Mesothelial cell of epicardium (in vitro differentiated cells): ENCODE measurements around the gene F2. TPM values are rescaled to one million over a fixed set of nuclear protein-coding genes. Genes with fewer than 3 reads are reported as not detected.

Experiments used
- DNase-seq, 2 experiments: peaks; one replicate each; pipeline ENCODE4 v3.0.0; 2021; ENCODE audit warnings: low spot score in 2 of 2; ENCODE audit not compliant: unreplicated experiment in 2 of 2
- H3K27ac Mint-ChIP-seq: 2 replicates; pipeline ENCODE4 v1.8.0; 2021; ENCODE audit warnings: mixed read lengths
- H3K27me3 Mint-ChIP-seq: 2 replicates; pipeline ENCODE4 v1.8.0; 2021; ENCODE audit warnings: low read depth, mixed read lengths
- H3K36me3 Mint-ChIP-seq: 2 replicates; pipeline ENCODE4 v1.8.0; 2021; ENCODE audit warnings: mixed read lengths
- H3K4me1 Mint-ChIP-seq: 2 replicates; pipeline ENCODE4 v1.8.0; 2021; ENCODE audit warnings: mixed read lengths
- H3K4me3 Mint-ChIP-seq: 2 replicates; pipeline ENCODE4 v1.8.0; 2021; ENCODE audit warnings: mild to moderate bottlenecking, moderate library complexity, mixed read lengths
- H3K9me3 Mint-ChIP-seq: 2 replicates; pipeline ENCODE4 v1.8.0; 2021; ENCODE audit warnings: mixed read lengths
- total RNA-seq: library from RNA; stranded (reverse); gene quantifications from 3 replicates; pipeline ENCODE4 v1.2.1, GENCODE V29; 2021
- TF ChIP-seq, protein P1 (sequence below): fragments of 200-600 bp; sonication (generic); IDR thresholded peaks from one replicate; pipeline ENCODE4 v1.5.0; 2021; ENCODE audit warnings: antibody characterized with exemption; ENCODE audit not compliant: unreplicated experiment

F2 gene
- total RNA-seq, 1 donor from 2014 or later: not detected

DNA sequence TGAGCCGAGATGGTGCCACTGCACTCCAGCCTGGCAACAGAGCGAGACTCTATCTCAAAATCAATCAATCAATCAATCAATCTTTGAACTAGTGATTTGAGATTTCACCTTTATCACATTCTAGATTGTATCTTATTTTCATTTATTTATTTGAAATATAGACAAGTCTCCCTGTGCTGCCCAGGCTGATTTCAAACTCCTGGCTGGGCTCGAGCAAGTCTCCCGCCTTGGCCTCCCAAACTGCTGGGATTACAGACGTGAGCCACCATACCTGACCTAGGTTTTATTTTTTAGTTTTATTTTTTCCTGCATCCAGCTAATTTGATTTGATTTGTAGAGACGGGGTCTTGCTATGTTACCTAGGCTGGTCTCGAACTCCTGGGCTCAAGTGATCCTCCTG, 17.1 kb downstream of the F2 start:
- Mint-ChIP-seq H3K27me3 (no peaks in the 10 kb centered on the region), H3K4me3 (no peak overlapping the region), H3K27ac (no peak overlapping the region), H3K9me3 (no peaks in the 10 kb centered on the region), H3K36me3 (peaks cover 14% of the 10 kb centered on the region), H3K4me1 (no peaks in the 10 kb centered on the region)
- no peak for DNase-seq
- TF ChIP-seq, protein P1, sequence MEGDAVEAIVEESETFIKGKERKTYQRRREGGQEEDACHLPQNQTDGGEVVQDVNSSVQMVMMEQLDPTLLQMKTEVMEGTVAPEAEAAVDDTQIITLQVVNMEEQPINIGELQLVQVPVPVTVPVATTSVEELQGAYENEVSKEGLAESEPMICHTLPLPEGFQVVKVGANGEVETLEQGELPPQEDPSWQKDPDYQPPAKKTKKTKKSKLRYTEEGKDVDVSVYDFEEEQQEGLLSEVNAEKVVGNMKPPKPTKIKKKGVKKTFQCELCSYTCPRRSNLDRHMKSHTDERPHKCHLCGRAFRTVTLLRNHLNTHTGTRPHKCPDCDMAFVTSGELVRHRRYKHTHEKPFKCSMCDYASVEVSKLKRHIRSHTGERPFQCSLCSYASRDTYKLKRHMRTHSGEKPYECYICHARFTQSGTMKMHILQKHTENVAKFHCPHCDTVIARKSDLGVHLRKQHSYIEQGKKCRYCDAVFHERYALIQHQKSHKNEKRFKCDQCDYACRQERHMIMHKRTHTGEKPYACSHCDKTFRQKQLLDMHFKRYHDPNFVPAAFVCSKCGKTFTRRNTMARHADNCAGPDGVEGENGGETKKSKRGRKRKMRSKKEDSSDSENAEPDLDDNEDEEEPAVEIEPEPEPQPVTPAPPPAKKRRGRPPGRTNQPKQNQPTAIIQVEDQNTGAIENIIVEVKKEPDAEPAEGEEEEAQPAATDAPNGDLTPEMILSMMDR: no peak

DNA sequence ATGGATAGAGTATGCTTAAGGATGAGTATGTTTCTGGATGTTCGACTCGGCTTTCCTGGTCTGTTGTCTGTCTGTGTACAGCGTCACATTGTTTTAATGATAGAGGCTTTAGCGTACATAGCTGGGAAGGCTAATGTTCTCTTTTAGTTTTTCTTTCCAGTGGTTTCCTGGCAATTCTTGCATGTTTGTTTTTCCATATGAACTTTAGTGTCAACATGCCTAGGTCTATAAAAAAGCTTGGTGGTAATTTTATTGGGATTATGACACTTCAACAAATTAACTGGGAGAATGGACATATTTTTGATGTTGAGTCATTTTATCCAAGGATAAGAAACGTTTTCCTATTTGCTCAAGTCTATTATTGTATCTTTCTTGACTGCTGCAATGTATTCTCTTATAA, 17.6 kb downstream of the F2 start:
- no peak for DNase-seq
- no peaks in the 10 kb centered on the region for H3K9me3 Mint-ChIP-seq
- H3K36me3 Mint-ChIP-seq: peaks cover 19% of the 10 kb centered on the region
- H3K4me3 Mint-ChIP-seq: no peak overlapping the region
- H3K27me3 Mint-ChIP-seq: no peaks in the 10 kb centered on the region
- no peaks in the 10 kb centered on the region for H3K4me1 Mint-ChIP-seq
- H3K27ac Mint-ChIP-seq: no peak overlapping the region
- TF ChIP-seq, protein P1: no peak

DNA sequence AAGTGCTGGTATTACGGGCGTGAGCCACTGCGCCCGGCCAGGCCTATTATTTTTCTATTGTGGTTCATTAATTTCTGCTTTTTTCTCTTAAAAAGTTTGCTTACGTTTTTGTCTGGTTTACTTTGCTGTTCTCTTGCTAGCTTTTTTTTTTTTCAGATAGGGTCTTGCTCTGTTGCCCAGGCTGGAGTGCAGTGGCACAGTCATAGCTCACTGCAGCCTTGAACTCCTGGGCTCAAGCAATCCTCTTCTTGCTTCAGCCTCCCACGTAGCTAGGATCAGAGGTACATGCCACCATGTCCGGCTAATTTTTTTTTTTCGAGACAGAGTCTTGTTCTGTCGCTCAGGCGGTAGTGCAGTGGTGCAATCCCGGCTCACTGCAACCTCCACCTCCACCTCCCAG, 18.7 kb downstream of the F2 start:
- TF ChIP-seq, protein P1: no peak
- no peak for DNase-seq
- Mint-ChIP-seq H3K36me3 (peaks cover 30% of the 10 kb centered on the region), H3K27ac (no peak overlapping the region), H3K4me3 (no peak overlapping the region), H3K9me3 (no peaks in the 10 kb centered on the region), H3K4me1 (no peaks in the 10 kb centered on the region), H3K27me3 (no peaks in the 10 kb centered on the region)

DNA sequence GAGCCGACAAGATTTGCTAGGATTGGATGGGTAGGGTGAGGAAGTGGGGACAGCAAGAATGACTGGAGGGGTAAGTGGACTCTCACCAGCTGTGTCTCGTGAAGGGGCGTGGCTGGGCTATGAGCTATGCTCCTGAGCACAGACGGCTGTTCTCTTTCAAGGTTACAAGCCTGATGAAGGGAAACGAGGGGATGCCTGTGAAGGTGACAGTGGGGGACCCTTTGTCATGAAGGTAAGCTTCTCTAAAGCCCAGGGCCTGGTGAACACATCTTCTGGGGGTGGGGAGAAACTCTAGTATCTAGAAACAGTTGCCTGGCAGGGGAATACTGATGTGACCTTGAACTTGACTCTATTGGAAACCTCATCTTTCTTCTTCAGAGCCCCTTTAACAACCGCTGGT, 19.9 kb downstream of the F2 start:
- Mint-ChIP-seq H3K36me3 (peaks cover 40% of the 10 kb centered on the region), H3K9me3 (no peaks in the 10 kb centered on the region), H3K4me1 (no peaks in the 10 kb centered on the region), H3K27ac (no peak overlapping the region), H3K4me3 (no peak overlapping the region), H3K27me3 (no peaks in the 10 kb centered on the region)
- TF ChIP-seq, protein P1: no peak
- no peak for DNase-seq

DNA sequence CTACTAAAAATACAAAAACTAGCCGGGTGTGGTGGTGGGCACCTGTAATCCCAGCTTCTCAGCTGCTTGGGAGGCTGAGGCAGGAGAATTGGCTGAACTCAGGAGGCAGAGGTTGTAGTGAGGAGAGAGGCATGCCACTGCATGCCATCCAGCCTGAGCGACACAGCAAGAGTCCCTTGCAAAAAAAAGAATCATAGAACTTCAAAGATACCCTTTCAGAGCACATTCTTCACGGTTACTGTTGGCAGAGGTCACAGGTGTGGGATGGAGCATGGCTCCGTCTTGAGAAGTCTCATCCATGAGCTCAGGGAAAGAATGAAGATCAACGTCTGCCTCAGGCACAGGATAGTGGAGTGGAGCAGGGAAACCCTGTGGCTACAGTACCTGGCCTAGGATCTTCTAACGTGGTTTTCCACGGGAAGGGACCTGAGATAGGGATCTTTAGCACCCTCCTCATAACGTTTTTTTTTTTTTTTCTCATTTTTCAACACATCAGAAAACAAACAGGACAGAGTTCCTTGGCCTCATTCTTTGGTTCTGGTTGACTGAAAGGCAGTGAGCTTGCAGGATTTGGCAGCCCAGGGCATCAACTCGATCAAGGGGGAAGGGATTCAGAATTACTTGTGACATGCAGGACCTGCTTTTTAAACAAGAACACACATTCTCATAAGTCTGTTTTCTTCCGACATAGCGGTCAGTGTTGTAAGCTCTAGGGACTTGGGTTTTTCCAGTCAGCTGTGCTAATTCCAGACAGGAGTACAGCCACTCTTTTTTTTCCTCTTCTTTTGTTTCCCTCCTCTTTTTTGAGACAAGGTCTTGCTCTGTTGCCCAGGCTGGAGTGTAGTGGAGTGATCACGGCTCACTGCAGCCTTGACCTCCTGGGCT, 22.8 kb downstream of the F2 start:
- TF ChIP-seq, protein P1: no peak
- no peaks in the 10 kb centered on the region for H3K9me3 Mint-ChIP-seq
- H3K27me3 Mint-ChIP-seq: no peaks in the 10 kb centered on the region
- peaks cover 57% of the 10 kb centered on the region for H3K36me3 Mint-ChIP-seq
- H3K27ac Mint-ChIP-seq: no peak overlapping the region
- no peak overlapping the region for H3K4me3 Mint-ChIP-seq
- H3K4me1 Mint-ChIP-seq: no peaks in the 10 kb centered on the region
- DNase-seq: no peak
